Hematopoietic multipotent progenitor cell (in vitro differentiated cells): ENCODE results near the gene PERM1. TPM values are rescaled to one million over a fixed set of nuclear protein-coding genes. Genes with fewer than 3 reads are reported as not detected.
A peak's percentile ranks its signal among the peaks of the same experiment; 100 is the strongest.
"Not testable (repeated sequence)": the region's sequence is repeated elsewhere in the genome, so short reads cannot be mapped to it uniquely, and the experiment has no call there.

Experiments
- DNase-seq, 3 donors: peaks; one replicate each; pipeline ENCODE4 v3.0.0-alpha.2; 2011 to 2015; ENCODE audit warnings: low read depth in 2 of 3, low spot score in 2 of 3
- total RNA-seq: library from RNA; depleted of rRNA; stranded (reverse); fragments of >200 nt; gene quantifications from one replicate; pipeline ENCODE4 v1.2.3, GENCODE V29; 2012

Gene PERM1
- total RNA-seq, 1 donor = under 0.01 TPM

GRCh38 chr1:998745-998994 is 16.8 kb upstream of the PERM1 start:
- no peak for DNase-seq

- DNase-seq = no peak
Observed at GRCh38 chr1:997993-998744, 16.3 kb upstream of the PERM1 start.

- no peak for DNase-seq
Observed at GRCh38 chr1:997713-997992, 15.8 kb upstream of the PERM1 start.

GRCh38 chr1:996851-997712 is 15.2 kb upstream of the PERM1 start:
- no peak for DNase-seq

GRCh38 chr1:995665-996633 is 14.1 kb upstream of the PERM1 start:
- DNase-seq = peak in 1 of 3 donors; percentile 42

- DNase-seq = not testable (repeated sequence)
Observed at GRCh38 chr1:994546-994945, 12.7 kb upstream of the PERM1 start.

- no peak for DNase-seq
Observed at GRCh38 chr1:993379-993995, 11.6 kb upstream of the PERM1 start.

- DNase-seq = no peak
Observed at GRCh38 chr1:992362-992761, 10.5 kb upstream of the PERM1 start.

- DNase-seq = no peak
Observed at GRCh38 chr1:991895-992294, 10.0 kb upstream of the PERM1 start.

- DNase-seq = not testable (repeated sequence)
Observed at GRCh38 chr1:991275-991674, 9.4 kb upstream of the PERM1 start.

- DNase-seq = not testable (repeated sequence)
Observed at GRCh38 chr1:988061-988460, 6.2 kb upstream of the PERM1 start.

GRCh38 chr1:985126-985525 is 3.2 kb upstream of the PERM1 start:
- no peak for DNase-seq

- no peak for DNase-seq
Observed at GRCh38 chr1:984476-984814, 2.6 kb upstream of the PERM1 start.

GRCh38 chr1:983798-984475 is 2.0 kb upstream of the PERM1 start:
- DNase-seq = no peak

- DNase-seq = no peak
Observed at GRCh38 chr1:982765-983436, 1.0 kb upstream of the PERM1 start.

- no peak for DNase-seq
Observed at GRCh38 chr1:981491-981954, 370 bp downstream of the PERM1 start.

GRCh38 chr1:980602-981395 is 1.1 kb downstream of the PERM1 start:
- DNase-seq = no peak

GRCh38 chr1:980137-980571 is 1.7 kb downstream of the PERM1 start:
- no peak for DNase-seq

GRCh38 chr1:979744-980072 is 2.2 kb downstream of the PERM1 start:
- DNase-seq = no peak
